Body of pancreas (tissue), 4 donors: Measurements from ENCODE around the gene PFN3. TPM values are rescaled to one million over a fixed set of nuclear protein-coding genes. Genes with fewer than 3 reads are reported as not detected.

Experiments
- ATAC-seq: fragments of 150-250 bp; one replicate; pipeline ENCODE4 v1.9.1; 2016
- DNase-seq, 4 donors: peaks; one replicate each; pipeline ENCODE4 v3.0.0-alpha.2; 2019
- H3K27ac ChIP-seq, 4 donors: fragments of 200-600 bp; sonication (generic); 1 replicate in 3 of 4; 2 replicates in 1 of 4; pipeline versions ENCODE4 v1.5.1 to v1.6.1; 2016 to 2019; ENCODE audit warnings: mild to moderate bottlenecking in 1 of 4, mixed read lengths in 1 of 4, moderate library complexity in 1 of 4
- H3K27me3 ChIP-seq, 2 donors: fragments of 200-600 bp; sonication (generic); one replicate each; pipeline ENCODE4 v1.6.0; 2016; ENCODE audit warnings: mild to moderate bottlenecking in 1 of 2
- H3K36me3 ChIP-seq, 2 donors: fragments of 200-600 bp; sonication (generic); replicated peaks in 1 of 2; 2 replicates each; pipeline ENCODE4 v1.5.1; 2016; ENCODE audit warnings: low read depth in 2 of 2; ENCODE audit not compliant: insufficient read depth in 1 of 2
- H3K4me1 ChIP-seq: fragments of 200-600 bp; sonication (generic); one replicate; pipeline ENCODE4 v1.6.0; 2016
- H3K4me3 ChIP-seq, 2 donors: fragments of 200-600 bp; sonication (generic); 1 replicate in 1 of 2; 2 replicates in 1 of 2; pipeline ENCODE4 v1.5.1; 2016 to 2019
- H3K9me3 ChIP-seq, 3 donors: fragments of 200-600 bp; sonication (generic); 1 replicate in 2 of 3; 2 replicates in 1 of 3; pipeline ENCODE4 v1.5.1; 2016
- CTCF ChIP-seq, 7 experiments: fragments of 450-650 bp in 4 of 7; fragments of 200-600 bp in 3 of 7; sonication (generic) in 3 of 7; IDR thresholded peaks; one replicate each; pipeline ENCODE4 v1.5.1; 2016 to 2019; ENCODE audit warnings: antibody characterized with exemption in 7 of 7
- POLR2A ChIP-seq, 3 donors: fragments of 450-650 bp; IDR thresholded peaks; one replicate each; pipeline ENCODE4 v1.6.1; 2016; ENCODE audit warnings: antibody characterized with exemption in 3 of 3, mild to moderate bottlenecking in 2 of 3
- WGBS, 2 donors: methylation state at CpG; one replicate each; pipeline ENCODE4 v1.1.5; 2017; 5-methylcytosine and 5-hydroxymethylcytosine counted together
- intact Hi-C: fragments of 100-400 bp; cut with DNase I; formaldehyde crosslinking; loops from one replicate; pipeline ENCODE4 v1.15.1; 2023
- total RNA-seq, 2 donors: library from RNA; depleted of rRNA; stranded (reverse); fragments of >200 nt; gene quantifications; one replicate each; pipeline ENCODE4 v1.1.0, GENCODE V29; 2016

PFN3 gene
- total RNA-seq, 2 donors from 2014 or later = not detected

DNA sequence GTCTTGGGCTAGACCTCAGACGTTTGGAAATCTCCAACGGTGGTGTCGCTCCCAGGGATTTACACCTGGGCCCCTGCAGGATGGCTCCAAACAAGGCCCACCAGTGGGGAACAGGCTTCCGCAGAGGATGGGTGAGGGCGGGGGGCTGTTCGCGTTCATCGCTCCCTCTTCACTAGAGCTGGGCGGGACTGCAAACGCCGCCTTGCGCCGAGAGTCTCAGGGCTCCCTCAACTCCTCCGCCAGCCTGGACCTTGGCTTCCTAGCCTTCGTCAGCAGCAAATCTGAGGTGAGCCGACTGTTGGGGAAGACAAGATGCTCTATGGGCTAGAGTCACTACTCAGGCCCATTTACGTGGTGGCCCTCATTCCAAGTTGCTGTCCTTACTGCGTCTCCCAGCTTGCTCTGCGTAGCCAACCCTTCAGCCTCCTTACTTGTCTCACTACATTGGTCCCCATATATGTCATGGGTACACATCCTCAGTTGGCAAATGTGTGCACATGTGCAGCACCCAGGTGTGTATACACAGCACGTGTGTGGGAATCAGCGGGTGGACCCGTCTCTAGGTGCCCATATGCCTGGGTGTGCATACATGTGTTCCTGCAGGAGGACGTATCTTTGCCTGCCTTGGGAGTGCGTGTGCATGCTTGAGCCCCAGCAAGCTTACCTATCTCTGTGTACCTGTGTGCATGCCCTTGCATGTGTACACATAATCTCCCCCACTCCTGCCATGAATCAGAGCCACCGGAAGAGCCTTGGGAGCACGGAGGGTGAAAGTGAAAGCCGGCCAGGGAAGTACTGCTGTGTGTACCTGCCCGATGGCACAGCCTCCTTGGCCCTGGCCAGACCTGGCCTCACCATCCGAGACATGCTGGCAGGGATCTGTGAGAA is 32.2 kb downstream of the PFN3 start:
- WGBS, 2 donors = 55 to 75% methylated on average over 8 to 29 of the region's 29 CpGs
- TF ChIP-seq POLR2A (IDR thresholded peaks at IDR 0.05) = no peak
- no peak for TF ChIP-seq CTCF (IDR thresholded peaks at IDR 0.05)
- ATAC-seq = no peak
- no peaks in the 10 kb centered on the region for H3K27me3 ChIP-seq
- intact Hi-C loops = no loop called here
- H3K27ac ChIP-seq = peak overlapping the region; percentile 62 to 95 (median 82)
- H3K36me3 ChIP-seq = no peaks in the 10 kb centered on the region
- H3K9me3 ChIP-seq = no peaks in the 10 kb centered on the region
- peak; percentile 42 to 80 (median 62) for DNase-seq
- H3K4me3 ChIP-seq = no peak overlapping the region
- peaks cover 72% of the 10 kb centered on the region for H3K4me1 ChIP-seq

DNA sequence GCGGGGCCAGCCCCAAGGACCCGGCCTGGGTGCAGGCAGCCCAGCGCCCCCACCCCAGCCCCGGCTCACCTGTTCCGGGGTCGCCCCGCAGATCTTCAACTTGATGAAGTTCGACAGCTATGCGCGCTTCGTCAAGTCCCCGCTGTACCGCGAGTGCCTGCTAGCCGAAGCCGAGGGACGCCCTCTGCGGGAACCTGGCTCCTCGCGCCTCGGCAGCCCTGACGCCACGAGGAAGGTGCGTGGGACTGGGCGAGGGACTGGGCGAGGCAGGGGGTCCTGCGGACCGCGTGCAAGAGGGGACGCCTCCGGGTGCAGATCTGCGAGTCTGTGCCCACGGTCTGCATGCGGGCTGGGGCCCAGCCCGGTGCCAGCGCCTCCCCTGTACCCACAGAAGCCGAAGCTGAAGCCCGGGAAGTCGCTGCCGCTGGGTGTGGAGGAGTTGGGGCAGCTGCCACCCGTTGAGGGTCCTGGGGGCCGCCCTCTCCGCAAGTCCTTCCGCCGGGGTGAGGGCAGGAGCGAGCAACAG is 33.1 kb downstream of the PFN3 start:
- Histone ChIP-seq H3K27me3 (no peaks in the 10 kb centered on the region), H3K9me3 (no peaks in the 10 kb centered on the region), H3K27ac (peak overlapping the region; percentile 94 to 97 (median 96)), H3K36me3 (no peaks in the 10 kb centered on the region), H3K4me3 (no peak overlapping the region), H3K4me1 (peaks cover 80% of the 10 kb centered on the region)
- intact Hi-C loops = no loop called here
- TF ChIP-seq POLR2A (IDR thresholded peaks at IDR 0.05) (peak in 1 of 3 donors; percentile 6), CTCF (IDR thresholded peaks at IDR 0.05) (no peak)
- WGBS, 2 donors = 12 to 25% methylated on average over 5 to 45 of the region's 46 CpGs
- ATAC-seq (no peak), DNase-seq (no peak)

DNA sequence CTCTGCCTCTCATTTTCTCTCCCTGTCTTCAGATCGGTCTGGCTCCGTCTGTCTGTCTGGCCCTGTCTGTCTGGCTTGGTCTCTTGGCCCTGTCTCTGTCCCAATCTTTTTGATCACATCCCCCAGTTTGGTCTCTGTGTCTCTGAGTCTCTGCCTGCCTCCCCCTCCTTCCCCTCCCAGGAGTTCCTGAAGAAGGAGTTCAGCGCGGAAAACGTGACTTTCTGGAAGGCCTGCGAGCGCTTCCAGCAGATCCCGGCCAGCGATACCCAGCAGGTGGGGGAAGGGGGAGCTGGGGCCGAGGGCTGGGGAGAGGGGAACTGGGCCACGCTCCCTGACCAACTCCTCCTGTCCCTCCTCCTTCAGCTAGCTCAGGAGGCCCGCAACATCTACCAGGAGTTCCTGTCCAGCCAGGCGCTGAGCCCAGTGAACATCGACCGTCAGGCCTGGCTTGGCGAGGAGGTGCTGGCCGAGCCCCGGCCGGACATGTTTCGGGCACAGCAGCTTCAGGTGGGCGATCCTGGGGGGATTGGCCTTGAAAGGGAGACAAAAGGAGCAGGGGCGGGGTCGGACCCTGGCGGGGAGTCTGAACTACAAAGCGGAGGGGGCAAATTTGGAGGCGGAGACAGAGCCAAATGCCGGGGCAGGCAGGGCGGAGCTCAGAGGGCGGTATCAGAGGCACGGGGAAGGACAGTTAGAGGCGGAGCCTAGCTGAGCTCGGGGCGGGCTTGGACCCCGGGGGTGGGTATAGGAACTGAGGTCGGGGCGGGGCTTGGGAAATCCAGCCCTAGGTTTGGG is 33.7 kb downstream of the PFN3 start:
- peaks cover 78% of the 10 kb centered on the region for H3K4me1 ChIP-seq
- H3K4me3 ChIP-seq = no peak overlapping the region
- intact Hi-C loops = no loop called here
- no peaks in the 10 kb centered on the region for H3K27me3 ChIP-seq
- DNase-seq (peak; percentile 95 to 97 (median 96)), ATAC-seq (peak; percentile 77)
- TF ChIP-seq CTCF (IDR thresholded peaks at IDR 0.05) (peak in 2 of 7 experiments; percentile 1 to 3), POLR2A (IDR thresholded peaks at IDR 0.05) (peak; percentile 31 to 77 (median 76))
- peak overlapping the region; percentile 94 to 97 (median 96) for H3K27ac ChIP-seq
- H3K9me3 ChIP-seq = no peaks in the 10 kb centered on the region
- WGBS, 2 donors = 5 to 15% methylated on average over 30 to 36 of the region's 36 CpGs
- no peaks in the 10 kb centered on the region for H3K36me3 ChIP-seq

GRCh38 chr5:177365845-177366527 is 34.5 kb downstream of the PFN3 start:
- TF ChIP-seq POLR2A (IDR thresholded peaks at IDR 0.05) (no peak), CTCF (IDR thresholded peaks at IDR 0.05) (no peak)
- H3K4me3 ChIP-seq = no peak overlapping the region
- intact Hi-C loops = no loop called here
- WGBS, 2 donors = 72 to 77% methylated on average over 14 of the region's 14 CpGs
- peak overlapping the region; percentile 94 to 97 (median 96) for H3K27ac ChIP-seq
- ATAC-seq (no peak), DNase-seq (no peak)
- no peaks in the 10 kb centered on the region for H3K27me3 ChIP-seq
- no peaks in the 10 kb centered on the region for H3K9me3 ChIP-seq
- no peaks in the 10 kb centered on the region for H3K36me3 ChIP-seq
- peaks cover 71% of the 10 kb centered on the region for H3K4me1 ChIP-seq
